K562 (cell line): ENCODE data around the gene CD69. TPM values are rescaled to one million over a fixed set of nuclear protein-coding genes. Genes with fewer than 3 reads are reported as not detected.
A peak's percentile ranks its signal among the peaks of the same experiment; 100 is the strongest.

Experiments used
- CC2D1A ChIP-seq: fragments of 450-650 bp; IDR thresholded peaks from 2 replicates; pipeline ENCODE4 v1.6.1; 2017; ENCODE audit warnings: mild to moderate bottlenecking
- MEIS2 ChIP-seq: fragments of 450-650 bp; IDR thresholded peaks from 2 replicates; pipeline ENCODE4 v1.6.1; 2014; ENCODE audit warnings: mild to moderate bottlenecking; ENCODE audit not compliant: partially characterized antibody
- polyA plus RNA-seq, 8 experiments: library from polyadenylated mRNA; depleted of rRNA in 4 of 8; stranded (reverse) in 5 of 8; unstranded in 3 of 8; fragments of >200 nt; fragmentation: Nextera tagmentation in 2 of 8; fragmentation: Illumina TruSeq in 1 of 8; extraction: Ambion mirVana in 2 of 8; extraction: Trizol in 1 of 8; gene quantifications; 2 replicates each; pipeline versions ENCODE4 v1.2.1 to v1.2.3, GENCODE V29; 2011 to 2014; ENCODE audit warnings: inconsistent platforms in 1 of 8, missing spikeins in 1 of 8
- total RNA-seq, 7 experiments: library from RNA; depleted of rRNA in 6 of 7; stranded (reverse); fragments of >200 nt in 6 of 7; fragmentation: Illumina TruSeq in 2 of 7; extraction: Trizol in 2 of 7; gene quantifications; 2 replicates each; pipeline versions ENCODE4 v1.2.1 to v1.2.3, GENCODE V29; 2011 to 2021; ENCODE audit warnings: low replicate concordance in 1 of 7
- TF ChIP-seq, protein P1 (sequence below), 2 experiments: fragments of 450-650 bp; formaldehyde crosslinking in 1 of 2; IDR thresholded peaks; 2 replicates each; pipeline versions ENCODE4 v1.4.0 to v1.6.1; 2014 to 2020; ENCODE audit warnings: mild to moderate bottlenecking in 2 of 2, borderline replicate concordance in 1 of 2, low read depth in 1 of 2

The CD69 gene
- total and polyA plus RNA-seq, 9 of the 15 experiments (the other 6 are each of a cell fraction or from before 2014, with no cell fraction given): 11.7 to 243 (median 54.4) TPM

DNA sequence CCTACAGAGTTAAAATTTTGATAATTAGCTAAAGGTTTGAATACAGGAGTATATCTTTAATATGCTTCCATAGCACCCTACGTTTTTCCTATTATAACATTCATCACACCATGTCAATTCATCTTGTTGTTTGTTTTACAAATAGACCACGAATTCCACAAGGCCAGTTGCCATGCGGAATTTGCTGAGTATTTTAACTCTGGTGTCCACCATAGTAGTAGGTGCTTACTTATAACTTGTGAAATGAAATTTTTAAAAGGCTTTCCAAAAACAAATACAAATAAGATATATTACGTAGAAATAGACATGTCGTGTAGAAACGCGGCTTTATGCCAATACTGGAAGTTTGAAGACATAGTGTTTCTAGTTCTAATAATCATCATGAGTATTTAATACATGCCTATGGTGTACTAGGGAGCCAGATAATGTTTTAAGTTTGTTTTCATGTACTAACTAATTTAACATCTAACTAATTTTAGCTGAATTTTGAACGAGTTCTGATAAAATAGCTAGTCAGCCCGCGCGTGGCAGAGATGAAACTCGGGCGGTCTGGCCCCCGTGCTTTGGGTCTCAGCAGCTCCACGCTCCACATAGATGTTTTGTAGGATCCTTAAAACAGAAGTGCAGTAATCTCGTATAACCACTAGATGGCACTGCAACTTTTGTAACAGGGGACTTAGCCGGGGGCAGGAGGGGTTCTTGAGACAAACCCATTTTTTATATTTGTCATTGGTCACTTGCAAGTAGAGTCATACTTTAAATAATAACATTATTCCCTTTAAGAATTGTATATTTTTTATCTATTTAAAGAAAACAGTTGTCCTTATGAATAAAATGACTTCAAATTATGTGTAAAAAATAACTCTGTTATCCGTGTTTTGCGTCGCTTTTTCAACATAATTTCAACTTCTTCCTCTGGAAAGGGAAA is 10.2 kb downstream of the CD69 start (continued):
- TF ChIP-seq, protein P1, sequence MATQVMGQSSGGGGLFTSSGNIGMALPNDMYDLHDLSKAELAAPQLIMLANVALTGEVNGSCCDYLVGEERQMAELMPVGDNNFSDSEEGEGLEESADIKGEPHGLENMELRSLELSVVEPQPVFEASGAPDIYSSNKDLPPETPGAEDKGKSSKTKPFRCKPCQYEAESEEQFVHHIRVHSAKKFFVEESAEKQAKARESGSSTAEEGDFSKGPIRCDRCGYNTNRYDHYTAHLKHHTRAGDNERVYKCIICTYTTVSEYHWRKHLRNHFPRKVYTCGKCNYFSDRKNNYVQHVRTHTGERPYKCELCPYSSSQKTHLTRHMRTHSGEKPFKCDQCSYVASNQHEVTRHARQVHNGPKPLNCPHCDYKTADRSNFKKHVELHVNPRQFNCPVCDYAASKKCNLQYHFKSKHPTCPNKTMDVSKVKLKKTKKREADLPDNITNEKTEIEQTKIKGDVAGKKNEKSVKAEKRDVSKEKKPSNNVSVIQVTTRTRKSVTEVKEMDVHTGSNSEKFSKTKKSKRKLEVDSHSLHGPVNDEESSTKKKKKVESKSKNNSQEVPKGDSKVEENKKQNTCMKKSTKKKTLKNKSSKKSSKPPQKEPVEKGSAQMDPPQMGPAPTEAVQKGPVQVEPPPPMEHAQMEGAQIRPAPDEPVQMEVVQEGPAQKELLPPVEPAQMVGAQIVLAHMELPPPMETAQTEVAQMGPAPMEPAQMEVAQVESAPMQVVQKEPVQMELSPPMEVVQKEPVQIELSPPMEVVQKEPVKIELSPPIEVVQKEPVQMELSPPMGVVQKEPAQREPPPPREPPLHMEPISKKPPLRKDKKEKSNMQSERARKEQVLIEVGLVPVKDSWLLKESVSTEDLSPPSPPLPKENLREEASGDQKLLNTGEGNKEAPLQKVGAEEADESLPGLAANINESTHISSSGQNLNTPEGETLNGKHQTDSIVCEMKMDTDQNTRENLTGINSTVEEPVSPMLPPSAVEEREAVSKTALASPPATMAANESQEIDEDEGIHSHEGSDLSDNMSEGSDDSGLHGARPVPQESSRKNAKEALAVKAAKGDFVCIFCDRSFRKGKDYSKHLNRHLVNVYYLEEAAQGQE (IDR thresholded peaks at IDR 0.05; ENCODE audit: borderline replicate concordance): peak; percentile 70; the same call in 1 of the 2 replicates
- TF ChIP-seq, protein P1 (CRISPR knock-in tag; IDR thresholded peaks at IDR 0.05; ENCODE audit: low read depth): no peak
- TF ChIP-seq MEIS2 (peak; percentile 30), CC2D1A (0 out of 2 replicates have a peak, but pooled peaks have one; percentile 47)
